Activated CD4-positive, alpha-beta T cell treated with anti-CD3 and anti-CD28 coated beads, Interleukin-2, amount 10 ng/mL, durations not matched to agents 24 days and 14 days (primary cell): ENCODE data around the gene AIMP2. TPM values are rescaled to one million over a fixed set of nuclear protein-coding genes. Genes with fewer than 3 reads are reported as not detected.
A peak's percentile ranks its signal among the peaks of the same experiment; 100 is the strongest.
"Not testable (repeated sequence)": the region's sequence is repeated elsewhere in the genome, so short reads cannot be mapped to it uniquely, and the experiment has no call there.

Experiments used
- DNase-seq: peaks from one replicate; pipeline ENCODE4 v3.0.0; 2022
- H3K27ac Mint-ChIP-seq: one replicate; pipeline ENCODE4 v1.8.0; 2022; ENCODE audit warnings: mild to moderate bottlenecking, mixed read lengths
- H3K27me3 Mint-ChIP-seq: one replicate; pipeline ENCODE4 v1.8.0; 2022; ENCODE audit warnings: mixed read lengths
- H3K36me3 Mint-ChIP-seq: one replicate; pipeline ENCODE4 v1.8.0; 2022; ENCODE audit warnings: low read depth, mild to moderate bottlenecking, mixed read lengths
- H3K4me1 Mint-ChIP-seq: one replicate; pipeline ENCODE4 v1.8.0; 2021; ENCODE audit warnings: mixed read lengths
- H3K4me3 Mint-ChIP-seq: one replicate; pipeline ENCODE4 v1.8.0; 2022; ENCODE audit warnings: mild to moderate bottlenecking, moderate library complexity, mixed read lengths
- H3K9me3 Mint-ChIP-seq: one replicate; pipeline ENCODE4 v1.8.0; 2021; ENCODE audit warnings: mixed read lengths
- intact Hi-C: fragments of 100-400 bp; cut with micrococcal nuclease; formaldehyde crosslinking; loops from one replicate; pipeline ENCODE4 v1.15.1; 2023
- total RNA-seq: library from RNA; stranded (reverse); gene quantifications from 2 replicates; pipeline ENCODE4 v1.2.3, GENCODE V29; 2022

The AIMP2 gene
- total RNA-seq = 86.2 and 95.6 TPM in 2 replicates

DNA sequence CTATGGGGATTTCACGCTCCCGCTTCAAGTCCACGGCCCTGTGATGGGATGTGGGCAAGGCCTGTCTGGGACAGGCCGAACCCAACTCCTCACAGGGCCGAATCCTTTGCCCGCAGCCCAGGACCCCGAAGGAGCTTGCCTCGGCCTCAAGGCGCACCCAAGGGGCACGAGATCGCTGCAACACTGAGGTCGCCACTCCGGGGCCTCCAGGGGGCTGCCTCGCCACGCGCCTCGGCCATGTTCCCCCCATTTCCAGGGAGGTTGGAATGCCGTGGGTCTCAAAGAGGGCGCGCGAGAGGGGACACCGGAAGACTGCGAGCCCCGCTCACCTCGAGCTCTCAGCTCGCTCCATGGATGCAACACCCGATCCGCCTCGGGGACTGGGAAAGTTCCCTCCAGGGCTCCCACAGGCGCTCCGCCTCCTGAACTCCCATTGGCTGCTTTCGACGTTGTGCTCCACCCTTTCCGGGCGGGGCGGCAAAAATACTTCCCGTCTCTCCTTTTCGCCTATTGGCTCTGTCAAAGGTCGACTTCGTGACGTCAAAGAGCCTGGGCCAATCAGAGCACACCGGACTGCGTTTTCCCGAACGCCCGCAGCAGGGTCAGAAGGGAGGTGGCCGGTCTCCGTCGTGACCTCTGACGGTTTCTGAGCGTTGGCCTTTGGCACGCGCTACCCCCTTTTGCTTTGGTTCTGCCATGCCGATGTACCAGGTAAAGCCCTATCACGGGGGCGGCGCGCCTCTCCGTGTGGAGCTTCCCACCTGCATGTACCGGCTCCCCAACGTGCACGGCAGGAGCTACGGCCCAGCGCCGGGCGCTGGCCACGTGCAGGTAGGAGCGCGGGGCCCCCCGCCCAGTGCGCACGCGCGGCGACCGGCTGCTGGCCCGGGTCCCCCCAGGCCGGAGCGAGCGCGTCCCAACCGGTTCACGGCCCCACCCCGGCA is at the start of gene AIMP2, which contains the start of gene PMS2:
TSS of gene AIMP2 (plus strand) at position 605 of the 944 bp plus-strand sequence. CDS start at position 697, 92 bp downstream.
TSS of gene PMS2 (minus strand) at position 382 of the 944 bp plus-strand sequence. CDS start at position 352, 30 bp downstream.
- H3K9me3 Mint-ChIP-seq = no peaks in the 10 kb centered on the region
- intact Hi-C loops = loop anchor here (2.0 kb wide), 1 partner anchor 228 kb away; the partner anchor contains the start of gene RNF216
- H3K27me3 Mint-ChIP-seq = no peaks in the 10 kb centered on the region
- DNase-seq = peak; percentile 100
- peak within 1 kb of the TSS; percentile 91 for H3K4me3 Mint-ChIP-seq
- peaks cover 30% of the 10 kb centered on the region for H3K4me1 Mint-ChIP-seq
- peaks cover 29% of the 10 kb centered on the region for H3K36me3 Mint-ChIP-seq
- peak within 1 kb of the TSS; percentile 95 for H3K27ac Mint-ChIP-seq

DNA sequence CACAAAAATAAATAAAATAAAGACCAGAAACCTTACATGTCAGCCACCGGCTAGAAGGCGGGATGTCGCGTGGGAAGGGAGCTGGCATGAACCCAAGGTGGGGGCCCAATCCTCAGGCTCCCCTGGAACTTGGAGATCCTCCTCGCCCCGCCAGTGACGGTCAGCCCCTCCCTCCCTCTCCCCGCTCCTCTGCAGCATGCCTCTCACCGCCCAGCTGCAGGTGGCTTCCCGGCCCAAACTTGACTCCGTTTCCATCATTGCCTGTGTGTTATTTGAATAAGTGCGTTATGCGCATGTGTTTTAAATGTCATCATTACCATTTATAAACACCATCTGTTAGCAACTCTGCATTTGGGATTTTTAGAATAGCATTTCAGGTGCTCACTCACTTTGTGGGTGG is 45.9 kb upstream of the AIMP2 start:
- H3K27me3 Mint-ChIP-seq, H3K36me3 Mint-ChIP-seq, H3K27ac Mint-ChIP-seq, H3K4me1 Mint-ChIP-seq, H3K9me3 Mint-ChIP-seq, intact Hi-C loops, DNase-seq, H3K4me3 Mint-ChIP-seq: not testable (repeated sequence)

DNA sequence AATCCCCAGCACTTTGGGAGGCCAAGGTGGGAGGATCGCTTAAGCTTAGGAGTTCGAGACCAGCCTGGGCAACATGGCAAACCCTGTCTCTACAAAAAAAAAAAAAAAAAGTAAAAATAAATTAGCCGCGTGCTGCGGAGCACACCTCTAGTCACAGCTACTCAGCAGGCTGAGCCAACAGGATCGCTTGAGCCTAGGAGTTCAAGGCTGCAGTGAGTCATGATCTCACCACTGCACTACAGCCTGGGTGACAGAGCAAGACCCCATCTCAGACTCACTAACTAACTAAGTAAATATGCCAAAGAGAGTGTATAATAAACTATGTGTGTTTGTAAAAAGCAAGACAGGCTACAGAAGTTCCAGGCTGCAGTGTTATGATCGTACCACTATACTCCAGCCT is 45.3 kb upstream of the AIMP2 start:
- H3K27me3 Mint-ChIP-seq, H3K4me3 Mint-ChIP-seq, H3K36me3 Mint-ChIP-seq, intact Hi-C loops, H3K9me3 Mint-ChIP-seq, DNase-seq, H3K27ac Mint-ChIP-seq, H3K4me1 Mint-ChIP-seq: not testable (repeated sequence)

DNA sequence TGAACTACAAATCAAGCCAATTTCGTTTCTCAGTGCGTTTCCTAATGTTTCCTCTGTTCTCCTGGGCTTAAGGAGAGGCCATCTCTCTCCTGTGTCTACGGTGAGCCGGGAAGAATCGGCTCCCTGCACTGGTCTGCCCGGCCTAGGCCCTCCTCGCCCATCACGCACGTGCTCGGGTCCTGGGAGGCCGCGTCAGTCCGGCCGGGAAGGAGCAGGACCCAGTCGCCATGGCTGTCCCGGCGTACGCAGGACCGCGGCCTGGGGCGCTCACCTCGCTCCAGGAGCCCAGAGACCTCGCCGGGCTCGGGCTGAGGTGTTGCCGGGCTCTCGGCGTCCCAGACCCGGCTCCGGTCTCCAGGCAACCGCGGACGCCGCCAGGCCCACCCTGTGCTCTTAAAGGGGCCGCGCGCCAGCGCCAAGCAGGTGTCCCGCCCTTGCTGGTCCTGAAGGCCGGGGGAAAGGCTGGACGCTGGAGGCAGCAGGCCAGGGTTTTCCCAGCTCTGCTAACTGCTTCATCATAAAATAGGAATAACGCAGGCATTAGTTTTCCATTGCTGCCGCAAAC is 38.6 kb upstream of the AIMP2 start, which contains the start of gene RSPH10B:
TSS of gene RSPH10B (minus strand) at position 343 of the 565 bp plus-strand sequence. CDS start 3,573 bp downstream, outside the sequence.
- DNase-seq, intact Hi-C loops, H3K27ac Mint-ChIP-seq, H3K9me3 Mint-ChIP-seq, H3K27me3 Mint-ChIP-seq, H3K36me3 Mint-ChIP-seq, H3K4me1 Mint-ChIP-seq, H3K4me3 Mint-ChIP-seq: not testable (repeated sequence)

DNA sequence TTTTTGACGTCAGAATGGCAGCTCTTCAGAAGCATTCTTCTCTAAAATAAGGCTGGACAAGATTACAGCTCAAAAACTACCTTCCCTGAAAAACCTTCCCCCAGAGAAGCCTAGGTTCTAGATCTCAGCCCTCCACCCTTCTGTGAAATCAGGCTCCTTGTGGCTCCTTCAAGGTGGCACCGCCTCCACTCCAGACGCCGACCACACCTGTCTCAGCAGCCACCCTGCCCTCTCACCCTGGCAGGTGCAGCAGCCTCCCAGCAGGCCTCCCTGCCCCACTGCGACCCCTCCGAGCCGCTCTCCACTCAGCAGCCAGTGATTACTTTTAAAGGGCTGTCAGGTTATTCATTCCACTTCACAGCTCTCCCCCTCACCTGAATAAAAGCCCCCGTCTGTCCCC is 35.5 kb upstream of the AIMP2 start:
- H3K36me3 Mint-ChIP-seq, H3K9me3 Mint-ChIP-seq, H3K27me3 Mint-ChIP-seq, H3K4me1 Mint-ChIP-seq, intact Hi-C loops, DNase-seq, H3K27ac Mint-ChIP-seq, H3K4me3 Mint-ChIP-seq: not testable (repeated sequence)

DNA sequence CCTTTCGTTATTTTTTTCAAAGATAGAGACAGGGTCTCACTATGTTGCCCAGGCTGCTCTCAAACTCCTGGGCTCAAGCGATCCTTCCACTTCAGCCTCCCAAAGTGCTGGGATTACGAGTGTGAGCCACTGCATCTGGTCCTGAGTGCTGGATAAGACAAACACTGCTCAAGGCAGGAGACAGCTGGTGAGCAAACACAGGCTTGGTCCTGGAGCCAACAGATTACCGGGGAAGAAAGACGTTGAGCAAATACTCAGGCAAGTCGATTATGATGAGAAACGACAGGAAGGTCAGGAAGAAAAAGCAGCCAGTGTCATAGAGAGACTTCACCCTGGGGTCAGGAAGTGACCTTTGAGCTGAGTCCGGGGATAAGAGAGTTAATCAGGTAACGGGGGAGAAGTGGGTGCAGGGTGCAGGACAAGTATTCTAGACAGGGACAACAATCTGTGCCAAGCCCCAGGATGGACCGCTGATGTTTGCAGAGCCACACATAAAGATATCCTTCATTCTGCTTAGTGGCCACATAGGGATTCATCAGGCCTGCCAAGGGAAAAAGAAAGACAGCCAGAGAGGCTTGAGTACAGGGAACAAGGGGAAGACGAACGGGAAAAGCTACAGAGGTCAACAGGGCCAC is 29.3 kb upstream of the AIMP2 start:
- H3K9me3 Mint-ChIP-seq, H3K4me3 Mint-ChIP-seq, H3K27ac Mint-ChIP-seq, H3K4me1 Mint-ChIP-seq, intact Hi-C loops, DNase-seq, H3K27me3 Mint-ChIP-seq: not testable (repeated sequence)
- H3K36me3 Mint-ChIP-seq = peaks cover 17% of the 10 kb centered on the region

DNA sequence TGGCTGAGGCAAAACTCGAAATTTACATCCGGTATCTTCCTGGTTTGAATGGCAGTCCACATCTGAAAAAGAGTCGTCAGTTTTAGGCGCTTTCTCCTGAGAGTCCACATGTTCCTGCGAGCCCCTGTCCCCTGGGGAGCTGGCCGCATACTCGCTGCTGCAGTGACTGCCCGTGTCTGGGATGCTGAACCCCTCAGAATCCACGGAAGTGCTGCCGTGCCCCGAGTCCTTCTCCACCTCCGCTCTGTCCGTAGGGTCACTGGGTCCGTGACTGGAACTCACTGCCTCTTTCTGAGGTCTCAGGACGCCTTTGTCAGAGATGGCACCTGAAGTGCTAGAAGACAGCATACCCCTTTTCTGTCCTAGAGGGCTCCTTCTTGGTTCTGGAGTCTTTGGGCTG is 22.0 kb upstream of the AIMP2 start:
- H3K27ac Mint-ChIP-seq, H3K9me3 Mint-ChIP-seq, H3K27me3 Mint-ChIP-seq, H3K4me1 Mint-ChIP-seq, H3K4me3 Mint-ChIP-seq, intact Hi-C loops: not testable (repeated sequence)
- peak; percentile 53 for DNase-seq
- H3K36me3 Mint-ChIP-seq = peaks cover 34% of the 10 kb centered on the region

DNA sequence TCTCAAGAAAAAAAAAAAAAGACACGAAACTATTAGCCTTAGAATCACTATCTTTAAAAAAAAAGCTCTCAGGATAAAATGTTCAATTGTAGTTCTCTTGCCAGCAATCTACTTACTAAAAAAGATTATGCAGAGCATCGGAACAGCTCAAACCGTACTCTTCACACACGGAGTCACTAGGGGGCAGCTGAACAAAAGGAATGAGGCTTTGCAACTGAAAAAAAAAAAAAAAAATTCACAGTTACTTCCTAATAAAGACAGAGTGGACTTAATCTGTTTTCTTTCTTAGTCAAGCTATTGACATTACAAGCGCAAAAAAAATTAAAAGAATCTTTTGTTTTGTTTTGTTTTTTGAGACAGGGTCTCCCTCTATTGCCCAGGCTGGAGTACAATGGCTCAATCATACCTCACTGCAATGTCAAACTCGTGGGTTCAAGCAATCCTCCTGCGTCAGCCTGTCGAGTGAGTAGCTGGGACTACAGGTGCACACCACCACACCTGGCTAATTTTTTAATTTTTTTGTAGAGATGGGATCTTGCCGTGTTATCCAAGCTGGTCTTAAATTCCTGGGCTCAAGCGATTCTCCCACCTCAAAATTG is 11.8 kb upstream of the AIMP2 start:
- intact Hi-C loops = loop anchor here (1.0 kb wide), 1 partner anchor 326 kb away; no protein-coding TSS in a partner anchor
- H3K4me1 Mint-ChIP-seq = peaks cover 2% of the 10 kb centered on the region
- no peaks in the 10 kb centered on the region for H3K9me3 Mint-ChIP-seq
- no peak overlapping the region for H3K4me3 Mint-ChIP-seq
- no peak overlapping the region for H3K27ac Mint-ChIP-seq
- no peaks in the 10 kb centered on the region for H3K27me3 Mint-ChIP-seq
- peak; percentile 81 for DNase-seq
- peaks cover 41% of the 10 kb centered on the region for H3K36me3 Mint-ChIP-seq

DNA sequence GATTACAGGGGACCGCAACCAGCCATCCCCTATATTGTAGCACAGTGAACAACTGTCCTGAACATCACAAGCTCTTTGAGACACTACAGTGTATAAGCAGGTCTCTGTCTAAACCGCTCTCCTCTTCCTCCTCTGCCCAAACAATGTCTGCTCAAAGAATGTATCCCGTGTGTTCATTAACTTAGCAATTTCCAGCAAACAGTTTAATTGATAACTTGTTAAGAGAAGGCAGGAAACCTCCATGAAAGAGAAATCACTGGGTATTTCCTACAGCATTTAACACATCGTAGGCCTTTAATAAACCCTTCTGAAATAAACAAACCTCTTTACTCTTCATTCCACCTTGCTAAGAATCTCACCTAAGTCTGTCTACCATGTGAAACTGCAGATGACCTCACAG is 1.7 kb upstream of the AIMP2 start:
- intact Hi-C loops = no loop called here
- H3K9me3 Mint-ChIP-seq = no peaks in the 10 kb centered on the region
- no peak for DNase-seq
- H3K36me3 Mint-ChIP-seq = peaks cover 29% of the 10 kb centered on the region
- H3K4me1 Mint-ChIP-seq = peaks cover 25% of the 10 kb centered on the region
- peak overlapping the region; percentile 54 for H3K27ac Mint-ChIP-seq
- H3K27me3 Mint-ChIP-seq = no peaks in the 10 kb centered on the region
- H3K4me3 Mint-ChIP-seq = peak overlapping the region; percentile 69

DNA sequence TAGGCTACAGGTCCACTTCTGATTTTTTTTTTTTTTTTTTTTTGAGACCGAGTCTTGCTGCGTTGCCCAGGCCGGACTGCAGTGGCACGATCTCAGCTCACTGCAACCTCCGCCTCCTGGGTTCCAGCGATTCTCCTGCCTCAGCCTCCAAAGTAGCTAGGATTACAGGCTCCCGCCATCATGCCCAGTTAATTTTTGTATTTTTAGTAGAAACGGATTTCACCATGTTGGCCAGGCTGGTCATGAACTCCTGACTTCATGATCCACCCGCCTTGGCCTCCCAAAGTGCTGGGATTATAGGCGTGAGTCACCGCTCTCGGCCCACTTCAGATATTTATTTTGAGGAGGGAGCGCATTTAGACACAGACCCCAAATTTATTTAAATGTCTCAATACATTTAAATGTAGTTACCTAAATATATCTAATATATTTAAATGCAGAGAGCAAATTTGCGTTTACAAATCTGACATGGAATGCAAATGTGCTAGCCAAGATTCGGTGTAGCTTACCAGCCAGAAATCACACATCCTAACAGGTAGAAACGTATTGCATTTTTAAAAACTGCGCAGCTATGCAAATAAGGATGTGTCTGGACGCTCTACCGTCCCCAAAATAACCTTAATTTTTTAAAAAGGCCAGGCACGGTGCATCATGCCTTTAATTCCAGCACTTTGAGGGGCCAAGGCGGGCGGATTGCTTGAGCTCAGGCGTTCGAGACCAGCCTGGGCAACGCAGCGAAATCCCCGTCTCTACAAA is 1.1 kb upstream of the AIMP2 start:
- intact Hi-C loops = loop anchor here (2.0 kb wide), 1 partner anchor 227 kb away; the partner anchor contains the start of gene RNF216
- DNase-seq, H3K9me3 Mint-ChIP-seq, H3K27me3 Mint-ChIP-seq: not testable (repeated sequence)
- peak overlapping the region; percentile 54 for H3K27ac Mint-ChIP-seq
- H3K4me1 Mint-ChIP-seq = peaks cover 30% of the 10 kb centered on the region
- H3K4me3 Mint-ChIP-seq = peak overlapping the region; percentile 91
- H3K36me3 Mint-ChIP-seq = peaks cover 33% of the 10 kb centered on the region

DNA sequence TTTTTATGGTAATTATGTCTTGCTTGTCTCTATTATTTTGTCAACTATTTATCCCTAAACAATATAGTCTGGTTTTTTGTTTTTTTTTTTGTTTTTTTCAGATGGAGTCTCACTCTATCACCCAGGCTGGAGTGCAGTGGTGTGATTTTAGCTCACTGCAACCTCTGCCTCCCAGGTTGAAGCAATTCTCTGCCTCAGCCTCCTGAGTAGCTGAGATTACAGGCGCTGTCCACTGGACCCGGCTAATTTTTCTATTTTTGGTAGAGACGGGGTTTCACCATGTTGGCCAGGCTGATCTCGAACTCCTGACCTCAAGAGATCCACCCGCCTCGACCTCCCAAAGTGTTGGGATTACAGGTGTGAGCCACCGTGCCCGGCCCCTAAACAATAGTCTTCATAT is 1.3 kb downstream of the AIMP2 start:
- H3K4me1 Mint-ChIP-seq = peaks cover 29% of the 10 kb centered on the region
- intact Hi-C loops, H3K9me3 Mint-ChIP-seq, H3K27me3 Mint-ChIP-seq, DNase-seq: not testable (repeated sequence)
- peaks cover 34% of the 10 kb centered on the region for H3K36me3 Mint-ChIP-seq
- H3K27ac Mint-ChIP-seq = peak overlapping the region; percentile 95
- H3K4me3 Mint-ChIP-seq = peak overlapping the region; percentile 91

DNA sequence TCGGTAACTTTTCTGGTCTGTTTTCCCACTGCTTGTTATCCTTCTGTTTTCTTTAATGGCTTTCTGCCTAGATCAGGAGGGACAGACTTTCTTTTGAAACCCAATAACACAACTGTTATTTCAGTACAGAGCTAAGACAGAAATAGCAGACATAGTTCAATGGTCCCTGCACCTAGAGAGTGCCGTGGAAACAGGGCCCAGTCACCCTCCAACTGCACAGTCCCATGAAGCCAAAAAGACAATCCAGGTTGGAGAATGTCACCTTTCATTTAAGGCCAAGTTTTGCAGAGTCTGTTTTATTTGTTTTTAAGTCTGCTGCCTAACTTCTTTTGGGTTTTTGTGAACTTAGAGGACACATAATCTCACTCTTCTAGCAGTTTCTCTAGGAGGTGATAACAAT is 2.5 kb downstream of the AIMP2 start:
- peaks cover 29% of the 10 kb centered on the region for H3K4me1 Mint-ChIP-seq
- no peaks in the 10 kb centered on the region for H3K9me3 Mint-ChIP-seq
- peak overlapping the region; percentile 91 for H3K4me3 Mint-ChIP-seq
- H3K36me3 Mint-ChIP-seq = peaks cover 44% of the 10 kb centered on the region
- no peak overlapping the region for H3K27ac Mint-ChIP-seq
- DNase-seq = no peak
- no peaks in the 10 kb centered on the region for H3K27me3 Mint-ChIP-seq
- intact Hi-C loops = no loop called here
